Activated naive CD4-positive, alpha-beta T cell treated with anti-CD3 and anti-CD28 coated beads for 36 hours (primary cell): ENCODE data around the gene SPDYE2. TPM values are rescaled to one million over a fixed set of nuclear protein-coding genes. Genes with fewer than 3 reads are reported as not detected.
A peak's percentile ranks its signal among the peaks of the same experiment; 100 is the strongest.
"Not testable (repeated sequence)": the region's sequence is repeated elsewhere in the genome, so short reads cannot be mapped to it uniquely, and the experiment has no call there.

Experiments used
- CTCF ChIA-PET: fragments of 350-600 bp; sonication (Branson Sonifier 250); formaldehyde crosslinking; loops from one replicate; lab custom pipeline; 2021; ENCODE audit warnings: antibody characterized with exemption; lab: Charles Lee
- DNase-seq: peaks from one replicate; pipeline ENCODE4 v3.0.0-alpha.2; 2020
- H3K27ac Mint-ChIP-seq: one replicate; pipeline ENCODE4 v1.8.0; 2021; ENCODE audit warnings: mild to moderate bottlenecking, mixed read lengths
- H3K27me3 Mint-ChIP-seq: one replicate; pipeline ENCODE4 v1.8.0; 2021; ENCODE audit warnings: low read depth, mixed read lengths
- H3K36me3 Mint-ChIP-seq: one replicate; pipeline ENCODE4 v1.8.0; 2021; ENCODE audit warnings: low read depth, mixed read lengths
- H3K4me1 Mint-ChIP-seq: one replicate; pipeline ENCODE4 v1.8.0; 2021; ENCODE audit warnings: low read depth, mixed read lengths
- H3K4me3 Mint-ChIP-seq: one replicate; pipeline ENCODE4 v1.8.0; 2021; ENCODE audit warnings: mild to moderate bottlenecking, moderate library complexity, mixed read lengths
- H3K9me3 Mint-ChIP-seq: one replicate; pipeline ENCODE4 v1.8.0; 2021; ENCODE audit warnings: mixed read lengths
- intact Hi-C: fragments of 100-400 bp; cut with micrococcal nuclease; formaldehyde crosslinking; loops from one replicate; pipeline ENCODE4 v1.15.1; 2023
- total RNA-seq, 2 experiments: library from RNA; stranded (reverse); gene quantifications; one replicate each; pipeline ENCODE4 v1.2.3, GENCODE V29; 2021

The SPDYE2 gene
- total RNA-seq, 2 experiments from 2014 or later: not detected

DNA sequence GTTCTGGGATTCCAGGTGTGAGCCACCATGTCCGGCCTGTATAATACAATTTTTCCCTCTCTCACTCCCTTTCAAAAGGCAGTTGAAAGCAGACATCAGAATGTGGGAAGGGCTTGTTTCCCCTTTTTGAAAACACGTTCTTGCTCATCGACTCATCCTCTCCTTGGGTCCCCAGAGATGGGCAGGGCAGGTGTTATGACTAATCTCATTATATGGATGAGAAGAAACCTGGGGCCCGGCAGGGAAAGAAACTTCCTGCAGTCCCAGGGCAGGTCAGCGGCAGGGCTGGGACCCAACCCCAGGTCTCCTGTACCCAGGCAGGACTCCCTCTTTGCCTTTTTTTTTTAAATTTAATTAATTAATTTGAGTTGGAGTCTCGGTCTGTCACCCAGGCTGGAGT is 4.7 kb upstream of the SPDYE2 start:
- DNase-seq, H3K27ac Mint-ChIP-seq, intact Hi-C loops, CTCF ChIA-PET, H3K36me3 Mint-ChIP-seq, H3K9me3 Mint-ChIP-seq, H3K4me1 Mint-ChIP-seq, H3K4me3 Mint-ChIP-seq, H3K27me3 Mint-ChIP-seq: not testable (repeated sequence)

DNA sequence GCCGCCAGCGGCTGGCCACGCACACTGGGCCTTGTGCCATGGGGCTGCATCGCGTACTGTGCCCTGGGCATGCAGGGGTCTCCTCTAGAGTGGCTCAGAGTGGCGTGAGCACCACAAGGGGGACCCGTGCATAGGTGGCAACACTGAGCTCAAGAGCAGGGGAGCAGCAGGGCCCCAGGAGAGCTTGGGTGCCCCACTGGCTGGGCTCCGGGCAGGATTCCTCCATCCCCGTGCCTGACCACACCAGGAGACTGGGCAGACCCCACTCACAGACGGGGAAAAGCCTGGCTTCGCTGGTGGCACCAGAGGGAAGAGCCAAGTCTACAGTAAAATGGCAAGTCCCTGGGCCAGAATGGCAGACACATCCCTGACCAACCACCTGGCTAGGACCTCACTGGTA is 17.6 kb downstream of the SPDYE2 start:
- H3K27ac Mint-ChIP-seq, intact Hi-C loops, CTCF ChIA-PET, H3K4me3 Mint-ChIP-seq, H3K27me3 Mint-ChIP-seq, DNase-seq, H3K36me3 Mint-ChIP-seq, H3K4me1 Mint-ChIP-seq, H3K9me3 Mint-ChIP-seq: not testable (repeated sequence)

DNA sequence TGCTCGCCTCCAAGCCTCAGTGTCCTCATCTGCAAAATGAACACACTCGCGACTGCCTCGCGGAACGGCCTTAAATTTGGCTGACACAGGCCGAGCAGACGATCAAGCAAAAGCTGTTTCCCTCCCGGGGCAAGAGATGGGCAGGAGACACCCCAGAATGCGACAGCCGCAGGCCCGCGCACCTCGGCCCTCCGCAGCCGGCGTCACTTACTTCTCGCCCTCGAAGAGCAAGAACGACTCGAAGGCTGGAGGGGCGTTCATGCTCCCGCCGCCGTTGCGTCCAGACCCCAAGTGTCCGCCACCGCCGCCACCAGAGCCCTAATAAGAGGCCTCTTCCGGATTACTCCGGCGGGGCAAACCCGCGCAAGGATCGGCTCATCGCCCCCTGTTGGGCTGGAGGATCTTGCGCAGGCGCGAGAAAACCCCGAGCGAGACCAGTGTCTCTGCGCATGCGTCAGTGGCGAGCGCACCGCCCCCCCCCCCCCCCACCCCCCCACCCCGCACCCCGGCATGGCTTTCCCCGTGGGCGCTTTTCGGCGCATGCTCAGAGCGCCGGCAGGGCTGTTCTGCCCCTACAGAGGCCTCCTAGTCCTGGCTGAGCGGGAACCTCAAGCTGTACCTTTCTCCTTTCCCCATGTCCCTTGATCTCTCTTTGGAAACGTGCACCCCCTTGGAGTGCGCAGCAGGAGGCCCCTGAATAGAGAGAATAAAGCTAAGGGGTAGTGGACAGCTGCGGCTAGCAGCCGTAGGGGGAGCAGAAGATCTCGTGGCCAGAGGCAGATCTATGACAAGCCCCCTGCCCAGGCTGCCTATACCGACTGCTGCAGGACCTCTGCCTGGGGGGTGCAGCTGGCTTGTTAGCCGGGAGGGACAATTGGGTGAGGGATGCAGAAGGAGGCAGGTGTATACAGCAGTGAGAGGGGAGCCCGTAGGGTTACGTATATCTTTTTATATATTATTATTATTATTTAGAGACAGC is 21.5 kb downstream of the SPDYE2 start, which contains the start of gene POLR2J3:
Gene POLR2J3, minus strand, starts transcription at position 323 of the 979 bp plus-strand sequence. Its CDS starts 62 bp downstream, at position 261.
- H3K4me1 Mint-ChIP-seq, intact Hi-C loops: not testable (repeated sequence)

DNA sequence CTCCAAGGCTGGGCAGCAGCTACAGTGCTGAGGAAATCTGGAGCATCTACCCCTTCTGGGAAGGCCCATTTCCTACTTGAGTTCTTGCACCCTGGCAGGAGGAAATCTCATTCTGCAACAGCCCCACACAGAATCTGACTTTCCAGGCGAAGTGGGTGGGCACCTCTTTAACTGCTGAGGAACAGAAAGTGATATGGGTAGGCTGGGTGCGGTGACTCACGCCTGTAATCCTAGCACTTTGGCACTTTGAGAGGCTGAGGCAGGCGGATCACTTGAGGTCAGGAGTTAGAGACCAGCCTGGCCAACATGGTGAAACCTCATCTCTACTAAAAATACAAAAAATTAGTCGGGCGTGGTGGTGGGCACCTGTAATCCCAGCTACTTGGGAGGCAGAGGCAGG is 23.6 kb downstream of the SPDYE2 start:
- H3K27me3 Mint-ChIP-seq, H3K27ac Mint-ChIP-seq, H3K36me3 Mint-ChIP-seq, DNase-seq, CTCF ChIA-PET, H3K4me3 Mint-ChIP-seq, H3K4me1 Mint-ChIP-seq, H3K9me3 Mint-ChIP-seq, intact Hi-C loops: not testable (repeated sequence)

More for the DNA sequence above, 21.5 kb downstream of the SPDYE2 start, which contains the start of gene POLR2J3:
- peak; percentile 94 for DNase-seq
- H3K27me3 Mint-ChIP-seq, H3K36me3 Mint-ChIP-seq, H3K9me3 Mint-ChIP-seq, CTCF ChIA-PET: not testable (repeated sequence)
- Mint-ChIP-seq H3K27ac (peak within 1 kb of the TSS; percentile 83), H3K4me3 (peak within 1 kb of the TSS; percentile 89)

DNA sequence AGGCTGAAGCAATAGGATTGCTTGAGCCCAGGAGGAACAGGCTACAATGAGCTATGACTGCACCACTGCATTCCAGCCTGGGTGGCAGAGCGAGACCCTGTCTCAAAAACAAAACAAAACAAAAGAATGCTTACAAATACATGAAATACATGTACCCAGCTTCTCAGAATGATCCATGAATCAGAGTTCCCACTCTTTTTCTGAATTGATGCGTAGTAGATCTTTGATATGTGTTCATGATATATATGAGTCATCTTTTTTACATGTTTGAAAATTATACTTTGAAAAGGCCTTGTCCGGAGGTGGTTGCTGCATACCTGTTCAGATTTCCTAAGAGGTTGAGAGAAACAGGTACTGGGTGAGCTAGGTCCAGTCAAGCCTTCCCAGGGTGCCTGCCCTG is 25.3 kb downstream of the SPDYE2 start:
- H3K9me3 Mint-ChIP-seq, H3K4me3 Mint-ChIP-seq, H3K27ac Mint-ChIP-seq, H3K36me3 Mint-ChIP-seq, DNase-seq, H3K27me3 Mint-ChIP-seq, CTCF ChIA-PET, H3K4me1 Mint-ChIP-seq, intact Hi-C loops: not testable (repeated sequence)

DNA sequence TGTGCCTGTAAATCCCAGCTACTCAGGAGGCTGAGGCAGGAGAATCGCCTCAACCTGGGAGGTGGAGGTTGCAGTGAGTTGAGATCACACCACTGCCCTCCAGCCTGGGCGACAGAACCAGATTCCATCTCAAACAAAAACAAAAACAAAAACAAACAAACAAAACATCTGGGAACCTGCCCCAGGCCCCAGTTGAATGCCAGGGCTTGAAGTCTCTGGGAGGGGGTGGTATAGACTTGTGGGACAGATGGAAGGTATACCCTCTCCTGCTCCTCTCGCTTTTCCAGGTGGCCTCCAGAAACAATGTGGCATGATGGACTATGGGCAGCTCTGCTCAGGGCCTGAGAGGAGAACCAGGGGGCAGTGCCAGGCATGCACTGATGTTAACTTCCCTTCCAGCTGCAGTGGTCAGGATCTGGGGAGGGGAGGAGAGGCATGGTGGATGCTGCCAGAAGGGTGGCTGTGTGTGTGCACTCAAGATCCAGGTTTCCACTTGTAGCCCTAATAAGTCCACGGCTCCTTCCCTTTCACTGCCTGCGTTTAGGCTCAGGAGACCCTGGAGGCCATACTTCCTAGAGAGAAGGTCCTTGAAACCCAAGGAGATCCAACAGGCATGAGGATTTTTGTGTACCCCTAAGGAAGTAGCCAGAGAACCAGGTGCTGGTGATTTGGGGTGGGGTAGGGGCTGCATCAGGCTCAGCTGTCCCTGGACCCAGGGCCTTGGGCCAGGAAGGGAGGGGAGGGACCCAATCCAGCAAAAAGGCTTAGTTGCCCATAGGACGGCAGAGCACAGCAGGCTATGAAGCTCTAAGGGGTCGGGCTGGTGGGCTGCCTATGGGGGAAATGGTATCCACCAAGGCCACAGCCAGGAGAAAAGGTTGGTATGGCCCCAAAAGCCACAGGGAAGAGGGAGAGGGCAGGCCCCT is 26.6 kb downstream of the SPDYE2 start:
- CTCF ChIA-PET: interaction anchor here (0.6 kb wide), 1 partner anchor 484 kb away, joined by 4 read pairs; no protein-coding TSS in a partner anchor
- H3K4me1 Mint-ChIP-seq, H3K27ac Mint-ChIP-seq, H3K27me3 Mint-ChIP-seq, H3K4me3 Mint-ChIP-seq, DNase-seq, H3K36me3 Mint-ChIP-seq, intact Hi-C loops, H3K9me3 Mint-ChIP-seq: not testable (repeated sequence)

DNA sequence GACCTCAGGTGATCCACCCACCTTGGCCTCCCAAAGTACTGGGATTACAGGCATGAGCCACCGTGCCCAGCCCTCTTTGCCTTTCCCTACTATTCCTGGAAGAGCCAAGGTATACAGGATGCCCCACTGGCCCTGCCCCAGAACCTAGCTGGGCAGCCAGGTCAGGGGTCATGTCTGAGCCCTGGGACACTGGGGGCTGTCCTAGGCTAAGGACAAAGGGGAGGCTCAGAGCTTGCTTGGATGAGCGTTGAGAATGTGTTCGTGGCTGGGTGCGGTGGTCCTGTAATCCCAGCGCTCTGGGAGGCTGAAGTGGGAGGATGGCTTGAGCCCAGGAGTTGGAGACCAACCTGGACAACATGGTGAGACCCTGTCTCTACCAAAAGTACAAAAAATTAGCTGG is 27.5 kb downstream of the SPDYE2 start:
- DNase-seq: not testable (repeated sequence)

DNA sequence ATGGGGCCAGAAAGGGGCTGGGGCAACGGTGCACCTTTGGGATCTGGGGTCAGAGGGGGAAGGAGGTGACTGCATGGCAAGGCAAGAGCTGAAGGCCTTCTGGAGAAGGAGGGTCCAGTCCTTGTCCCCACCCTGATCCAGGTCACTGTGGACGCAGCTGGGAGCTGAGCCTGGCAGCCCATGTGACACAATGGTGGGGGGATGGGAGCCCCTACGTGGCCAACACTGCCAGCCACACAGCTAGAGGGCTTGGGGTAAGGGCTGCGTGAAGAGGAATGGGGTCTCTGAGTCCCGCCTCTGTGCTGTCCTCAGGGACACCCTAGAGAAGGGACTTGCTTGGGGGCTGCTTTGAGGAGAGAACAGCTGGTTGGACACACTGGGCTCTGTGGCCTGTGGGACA is 30.7 kb downstream of the SPDYE2 start:
- H3K36me3 Mint-ChIP-seq: not testable (repeated sequence)

More for the DNA sequence above, 27.5 kb downstream of the SPDYE2 start:
- H3K27ac Mint-ChIP-seq, H3K4me1 Mint-ChIP-seq, H3K27me3 Mint-ChIP-seq, intact Hi-C loops, H3K9me3 Mint-ChIP-seq, H3K36me3 Mint-ChIP-seq, CTCF ChIA-PET, H3K4me3 Mint-ChIP-seq: not testable (repeated sequence)

DNA sequence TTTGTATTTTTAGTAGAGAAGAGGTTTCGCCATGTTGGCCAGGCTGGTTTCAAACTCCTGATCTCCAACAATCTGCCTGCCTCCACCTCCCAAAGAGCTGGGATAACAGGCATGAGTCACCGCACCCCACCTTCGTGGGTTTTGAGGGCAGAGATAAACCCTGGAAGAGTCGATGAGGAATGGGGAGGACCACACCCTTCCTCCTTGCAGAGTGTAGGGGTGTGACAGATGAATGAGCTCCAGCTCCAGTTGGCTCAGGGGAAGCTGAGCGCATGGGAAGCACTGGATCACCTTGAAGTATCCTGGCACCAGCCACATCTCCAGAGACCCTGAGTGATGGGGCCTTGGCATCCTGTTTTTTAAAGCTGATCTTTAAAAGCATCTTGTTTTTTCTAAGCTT is 32.5 kb downstream of the SPDYE2 start:
- DNase-seq, intact Hi-C loops, H3K4me1 Mint-ChIP-seq, H3K27ac Mint-ChIP-seq, CTCF ChIA-PET, H3K4me3 Mint-ChIP-seq, H3K36me3 Mint-ChIP-seq, H3K9me3 Mint-ChIP-seq, H3K27me3 Mint-ChIP-seq: not testable (repeated sequence)

More for the DNA sequence above, 30.7 kb downstream of the SPDYE2 start:
- H3K27ac Mint-ChIP-seq, CTCF ChIA-PET, H3K27me3 Mint-ChIP-seq, intact Hi-C loops, H3K4me1 Mint-ChIP-seq, DNase-seq, H3K9me3 Mint-ChIP-seq, H3K4me3 Mint-ChIP-seq: not testable (repeated sequence)

DNA sequence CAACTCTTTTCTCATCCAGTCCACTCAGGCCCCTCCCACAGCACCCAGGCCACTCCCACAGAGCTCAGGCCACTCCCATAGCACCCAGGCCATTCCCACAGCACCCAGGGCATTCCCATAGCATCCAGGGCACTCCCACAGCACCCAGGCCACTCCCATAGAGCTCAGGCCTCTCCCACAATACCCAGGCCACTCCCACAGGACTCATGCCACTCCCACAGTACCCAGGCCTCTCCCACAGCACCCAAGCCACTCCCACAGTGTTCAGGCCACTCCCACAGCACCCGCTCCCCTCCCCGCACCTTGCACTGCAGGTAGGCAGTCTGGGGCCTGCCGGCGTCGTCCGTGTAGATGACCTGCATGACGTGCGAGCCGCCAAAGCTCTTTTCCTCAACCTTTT is 38.8 kb downstream of the SPDYE2 start:
- intact Hi-C loops, CTCF ChIA-PET, H3K27me3 Mint-ChIP-seq, DNase-seq, H3K4me3 Mint-ChIP-seq, H3K27ac Mint-ChIP-seq, H3K36me3 Mint-ChIP-seq, H3K9me3 Mint-ChIP-seq, H3K4me1 Mint-ChIP-seq: not testable (repeated sequence)

DNA sequence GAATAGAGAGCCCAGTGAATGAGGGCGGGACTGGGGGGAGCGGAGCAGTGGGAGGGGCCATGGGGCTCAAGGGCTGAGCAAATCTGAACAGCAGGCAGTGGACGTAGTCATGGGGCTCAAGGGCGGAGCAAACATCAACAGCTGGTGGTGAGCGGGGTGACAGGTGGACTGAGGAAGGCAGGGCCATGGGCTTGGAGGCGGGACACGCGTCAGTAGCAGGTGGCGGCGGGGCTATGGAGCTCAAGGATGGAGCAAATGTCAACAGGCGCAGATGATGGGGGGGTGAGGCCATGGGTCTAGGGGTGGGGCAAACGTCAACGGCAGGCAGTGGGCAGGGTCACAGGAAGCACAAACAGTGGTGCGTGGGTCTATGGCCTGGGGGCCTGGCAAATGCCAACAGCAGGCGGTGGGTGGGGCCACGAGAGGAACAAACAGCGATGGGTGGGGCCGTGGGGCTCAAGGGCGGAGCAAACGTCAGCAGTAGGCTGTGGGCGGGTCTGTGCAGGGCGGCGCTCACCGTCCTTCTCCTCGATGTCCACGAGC is 41.5 kb downstream of the SPDYE2 start:
- H3K27ac Mint-ChIP-seq, H3K9me3 Mint-ChIP-seq, H3K36me3 Mint-ChIP-seq, H3K4me1 Mint-ChIP-seq, intact Hi-C loops, CTCF ChIA-PET, H3K27me3 Mint-ChIP-seq, H3K4me3 Mint-ChIP-seq: not testable (repeated sequence)
- peak; percentile 15 for DNase-seq

DNA sequence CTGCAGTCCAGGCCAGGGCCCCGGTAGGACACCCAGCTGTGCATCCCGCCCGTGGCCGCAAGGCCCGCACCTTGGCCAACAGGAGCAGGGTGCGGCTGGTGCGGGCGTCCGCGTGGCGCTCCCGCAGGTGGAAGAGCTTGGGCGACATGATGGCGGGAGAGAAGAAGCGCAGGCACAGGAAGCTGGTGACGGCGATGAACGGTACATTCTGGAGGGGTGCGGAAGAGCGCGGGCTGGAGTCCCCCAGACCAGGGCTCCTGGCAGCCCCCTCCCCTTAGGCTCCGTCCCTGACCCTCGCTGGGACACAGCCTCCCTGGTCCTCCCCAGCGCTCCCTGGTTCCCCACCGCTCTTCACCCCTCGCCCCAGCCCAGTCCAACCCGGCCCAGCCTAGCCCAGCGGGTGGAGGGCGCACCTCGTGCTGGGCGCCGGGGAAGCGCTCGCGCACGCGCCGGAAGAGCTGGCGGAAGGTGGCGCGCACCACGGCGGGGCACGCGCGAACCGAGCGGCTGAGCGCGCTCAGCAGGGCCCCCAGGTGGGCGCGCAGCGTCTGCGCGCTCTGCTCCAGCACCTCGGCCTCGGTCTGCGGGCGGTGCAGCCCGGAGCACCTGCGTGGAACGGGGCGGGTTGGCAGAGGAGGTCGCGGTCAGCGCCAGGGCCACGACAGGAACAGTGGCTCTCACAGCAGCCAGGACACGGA is 42.8 kb downstream of the SPDYE2 start:
- H3K4me3 Mint-ChIP-seq, intact Hi-C loops, H3K27ac Mint-ChIP-seq, DNase-seq, H3K27me3 Mint-ChIP-seq, CTCF ChIA-PET, H3K4me1 Mint-ChIP-seq, H3K36me3 Mint-ChIP-seq, H3K9me3 Mint-ChIP-seq: not testable (repeated sequence)
